PC-3 (cell line): ENCODE data around the gene AZI2. TPM values are rescaled to one million over a fixed set of nuclear protein-coding genes. Genes with fewer than 3 reads are reported as not detected.

Experiments
- ATAC-seq: fragments of 200-7000 bp; cut with Tn5 transposase; 2 replicates; pipeline ENCODE4 v1.9.1; 2020; ENCODE audit warnings: mild to moderate bottlenecking, moderate library complexity
- BruUV-seq: library from RNA; stranded (reverse); fragments of 400-500 nt; replicated peaks from 2 replicates; lab custom pipeline; 2021; lab: Mats Ljungman, UMichigan
- CTCF ChIA-PET: fragments of 300-600 bp; sonication (Branson Sonifier 250); formaldehyde crosslinking; loops from one replicate; lab custom pipeline; 2022; ENCODE audit warnings: antibody characterized with exemption; lab: Charles Lee
- POLR2A ChIA-PET: fragments of 300-600 bp; sonication (Branson Sonifier 250); formaldehyde crosslinking; loops from one replicate; lab custom pipeline; 2022; ENCODE audit warnings: antibody characterized with exemption; ENCODE audit not compliant: unreplicated experiment; lab: Charles Lee
- DNase-seq: peaks from one replicate; pipeline ENCODE4 v3.0.0-alpha.2; 2015
- H2AFZ ChIP-seq: fragments of 300-600 bp; sonication (generic); 2 replicates; pipeline ENCODE4 v1.6.0; 2016; ENCODE audit warnings: antibody characterized with exemption, low read length
- H3F3A ChIP-seq: fragments of 300-600 bp; sonication (generic); one replicate; pipeline ENCODE4 v1.6.0; 2017; ENCODE audit warnings: antibody characterized with exemption, low read length, control low read depth, mild to moderate bottlenecking; ENCODE audit not compliant: unreplicated experiment
- H3K27ac ChIP-seq: fragments of 300-600 bp; sonication (generic); 2 replicates; pipeline ENCODE4 v1.5.1; 2016; ENCODE audit warnings: mild to moderate bottlenecking, low read length
- H3K27me3 ChIP-seq: fragments of 300-600 bp; sonication (generic); 2 replicates; pipeline ENCODE4 v1.6.1; 2016; ENCODE audit warnings: low read length, mixed read lengths
- H3K36me3 ChIP-seq: fragments of 300-600 bp; sonication (generic); 2 replicates; pipeline ENCODE4 v1.6.1; 2016; ENCODE audit warnings: low read depth, mixed run types, low read length, mixed read lengths
- H3K4me1 ChIP-seq: fragments of 300-600 bp; sonication (generic); 2 replicates; pipeline ENCODE4 v1.5.1; 2016; ENCODE audit warnings: low read length; ENCODE audit not compliant: insufficient read depth
- H3K4me2 ChIP-seq: fragments of 300-600 bp; sonication (generic); 2 replicates; pipeline ENCODE4 v1.6.0; 2016; ENCODE audit warnings: low read length
- H3K4me3 ChIP-seq: fragments of 300-600 bp; sonication (generic); 2 replicates; pipeline ENCODE4 v1.5.1; 2016; ENCODE audit warnings: mild to moderate bottlenecking, low read length, mixed read lengths
- H3K79me2 ChIP-seq: fragments of 300-600 bp; sonication (generic); 2 replicates; pipeline ENCODE4 v1.6.1; 2017; ENCODE audit warnings: low read length, mixed read lengths
- H3K9ac ChIP-seq: fragments of 300-600 bp; sonication (generic); 2 replicates; pipeline ENCODE4 v1.6.0; 2016; ENCODE audit warnings: mild to moderate bottlenecking, low read length
- H3K9me2 ChIP-seq: fragments of 300-600 bp; sonication (generic); replicated peaks from 2 replicates; pipeline ENCODE4 v1.6.1; 2016; ENCODE audit warnings: mixed run types, low read length, mixed read lengths
- H3K9me3 ChIP-seq: fragments of 300-600 bp; sonication (generic); 2 replicates; pipeline ENCODE4 v1.6.1; 2016; ENCODE audit warnings: low read length, mixed read lengths
- H4K20me1 ChIP-seq: fragments of 300-600 bp; sonication (generic); 2 replicates; pipeline ENCODE4 v1.6.1; 2016; ENCODE audit warnings: low read length, mixed read lengths
- CTCF ChIP-seq: fragments of 300-600 bp; sonication (generic); conservative IDR thresholded peaks from 2 replicates; pipeline ENCODE4 v1.5.1; 2017; ENCODE audit warnings: antibody characterized with exemption, low read depth, mild to moderate bottlenecking, low read length
- EZH2 ChIP-seq: fragments of 300-600 bp; sonication (generic); IDR thresholded peaks from one replicate; pipeline ENCODE4 v1.6.1; 2017; ENCODE audit warnings: antibody characterized with exemption, mild to moderate bottlenecking, low read length; ENCODE audit not compliant: unreplicated experiment
- EZH2phosphoT487 ChIP-seq: fragments of 300-600 bp; sonication (generic); IDR thresholded peaks from 2 replicates; pipeline ENCODE4 v1.6.1; 2018; ENCODE audit warnings: mild to moderate bottlenecking, antibody characterized with exemption, low read length, borderline replicate concordance
- intact Hi-C: fragments of 100-400 bp; cut with micrococcal nuclease; formaldehyde crosslinking; loops from 2 replicates; pipeline ENCODE4 v1.9.0; 2023
- total RNA-seq: library from RNA; depleted of rRNA; stranded (reverse); fragments of >200 nt; gene quantifications from 2 replicates; pipeline ENCODE4 v1.2.3, GENCODE V29; 2014

The AZI2 gene
- total RNA-seq, 1 experiment from 2014 or later, result 40.4 TPM

- no peaks in the 10 kb centered on the region for H3K9me2 ChIP-seq
- H2AFZ ChIP-seq, result no peak overlapping the region
- H3K27ac ChIP-seq, result no peak overlapping the region
- ATAC-seq, result no peak
- no peak for TF ChIP-seq EZH2phosphoT487
- TF ChIP-seq EZH2, result no peak
- no peak for TF ChIP-seq CTCF
- H3K4me3 ChIP-seq, result no peak overlapping the region
- no peaks in the 10 kb centered on the region for H3K4me1 ChIP-seq
- no peaks in the 10 kb centered on the region for H3K9me3 ChIP-seq
- H3K9ac ChIP-seq, result no peak overlapping the region
- ChIA-PET CTCF (interaction anchor here (0.7 to 1.1 kb wide), 2 partner anchors 9 to 615 kb away, joined by 3 to 4 read pairs; no protein-coding TSS in a partner anchor), POLR2A (no interaction called here)
- peaks cover 30% of the 10 kb centered on the region for H3K36me3 ChIP-seq
- no peaks in the 10 kb centered on the region for H3F3A ChIP-seq
- intact Hi-C loops, result loop anchor here (5.0 to 10.0 kb wide), 3 partner anchors 384 to 1192 kb away; no protein-coding TSS in a partner anchor
- no TSS peak for BruUV-seq
- no peak for DNase-seq
- H3K4me2 ChIP-seq, result no peak overlapping the region
- H3K27me3 ChIP-seq, result no peaks in the 10 kb centered on the region
- H4K20me1 ChIP-seq, result 0 out of 2 replicates have a peak, but pooled peaks cover 5% of the 10 kb centered on the region
- no peaks in the 10 kb centered on the region for H3K79me2 ChIP-seq
These were observed 22.1 kb downstream of the AZI2 start for GRCh38 chr3:28326458-28326926.

- no peak overlapping the region for H3K4me3 ChIP-seq
These were observed 26.2 kb downstream of the AZI2 start for GRCh38 chr3:28322464-28322863.

More at GRCh38 chr3:28322464-28322863, 26.2 kb downstream of the AZI2 start:
- Histone ChIP-seq H3K9me3 (no peaks in the 10 kb centered on the region), H3K27me3 (no peaks in the 10 kb centered on the region), H3K4me1 (no peaks in the 10 kb centered on the region), H3K27ac (no peak overlapping the region), H3K36me3 (peaks cover 27% of the 10 kb centered on the region), H3K9me2 (no peaks in the 10 kb centered on the region), H3K4me2 (no peak overlapping the region), H3K79me2 (no peaks in the 10 kb centered on the region), H3F3A (no peaks in the 10 kb centered on the region), H3K9ac (no peak overlapping the region), H4K20me1 (no peaks in the 10 kb centered on the region), H2AFZ (no peak overlapping the region)
- intact Hi-C loops, result loop anchor here (10.0 kb wide), 2 partner anchors 1008 to 1188 kb away; no protein-coding TSS in a partner anchor
- ATAC-seq (peak; percentile 35), DNase-seq (peak; percentile 24)
- ChIA-PET POLR2A (no interaction called here), CTCF (interaction anchor here (0.6 kb wide), 1 partner anchor 586 kb away, joined by 3 read pairs; no protein-coding TSS in a partner anchor)
- no TSS peak for BruUV-seq
- TF ChIP-seq CTCF (no peak), EZH2phosphoT487 (no peak), EZH2 (no peak)
